Measurements from ENCODE around the gene ZKSCAN3.
A peak's percentile ranks its signal among the peaks of the same experiment; 100 is the strongest.
"Not testable (repeated sequence)": the region's sequence is repeated elsewhere in the genome, so short reads cannot be mapped to it uniquely, and the experiment has no call there.

ZKSCAN3 gene

GRCh38 chr6:28349892-28350737 is at the start of gene ZKSCAN3:
TSS of gene ZKSCAN3 (plus strand) at chr6:28349947. CDS start at chr6:28359587, 9,640 bp downstream.
- peak; percentile 83 for DNase-seq (ENCODE audit: low spot score)

GRCh38 chr6:28303570-28303969 is 46.2 kb upstream of the ZKSCAN3 start:
- no peak for DNase-seq (ENCODE audit: low spot score)

GRCh38 chr6:28306363-28306762 is 43.4 kb upstream of the ZKSCAN3 start:
- DNase-seq (ENCODE audit: low spot score): not testable (repeated sequence)

GRCh38 chr6:28311139-28311823 is 38.5 kb upstream of the ZKSCAN3 start:
- DNase-seq (ENCODE audit: low spot score): no peak

- DNase-seq (ENCODE audit: low spot score): no peak
These were observed 36.8 kb upstream of the ZKSCAN3 start for GRCh38 chr6:28312939-28313338.

GRCh38 chr6:28315628-28316027 is 34.1 kb upstream of the ZKSCAN3 start:
- no peak for DNase-seq (ENCODE audit: low spot score)

- not testable (repeated sequence) for DNase-seq (ENCODE audit: low spot score)
These were observed 31.9 kb upstream of the ZKSCAN3 start for GRCh38 chr6:28317866-28318265.

- no peak for DNase-seq (ENCODE audit: low spot score)
These were observed 27.1 kb upstream of the ZKSCAN3 start for GRCh38 chr6:28322661-28323060.

GRCh38 chr6:28323813-28324424 is 25.8 kb upstream of the ZKSCAN3 start:
- no peak for DNase-seq (ENCODE audit: low spot score)

GRCh38 chr6:28326371-28326948 is 23.3 kb upstream of the ZKSCAN3 start:
- DNase-seq (ENCODE audit: low spot score): no peak

- no peak for DNase-seq (ENCODE audit: low spot score)
These were observed 19.7 kb upstream of the ZKSCAN3 start for GRCh38 chr6:28330041-28330440.

GRCh38 chr6:28333047-28333446 is 16.7 kb upstream of the ZKSCAN3 start:
- no peak for DNase-seq (ENCODE audit: low spot score)

GRCh38 chr6:28333599-28334018 is 16.1 kb upstream of the ZKSCAN3 start:
- DNase-seq (ENCODE audit: low spot score): no peak

GRCh38 chr6:28334286-28335039 is 15.3 kb upstream of the ZKSCAN3 start:
- no peak for DNase-seq (ENCODE audit: low spot score)

GRCh38 chr6:28335040-28335563 is 14.6 kb upstream of the ZKSCAN3 start:
- DNase-seq (ENCODE audit: low spot score): no peak

- peak; percentile 95 for DNase-seq (ENCODE audit: low spot score)
These were observed 14.0 kb upstream of the ZKSCAN3 start, which contains the start of gene ZSCAN31 for GRCh38 chr6:28335564-28336283. TSS of gene ZSCAN31 (minus strand) at chr6:28336148. CDS start at chr6:28329683, 6,465 bp downstream.

GRCh38 chr6:28336284-28337120 is 13.2 kb upstream of the ZKSCAN3 start:
- peak; percentile 76 for DNase-seq (ENCODE audit: low spot score)

- DNase-seq (ENCODE audit: low spot score): peak; percentile 4
These were observed 12.6 kb upstream of the ZKSCAN3 start for GRCh38 chr6:28337121-28337520.

GRCh38 chr6:28340310-28341095 is 9.2 kb upstream of the ZKSCAN3 start:
- no peak for DNase-seq (ENCODE audit: low spot score)

All from SW480 (cell line).